Sciatic nerve (tissue), 2 donors: ENCODE data around the gene C1R. TPM values are rescaled to one million over a fixed set of nuclear protein-coding genes. Genes with fewer than 3 reads are reported as not detected.

Experiments used
- ATAC-seq: fragments of 200-7000 bp; cut with Tn5 transposase; one replicate; pipeline ENCODE4 v1.9.1; 2020; ENCODE audit warnings: mild to moderate bottlenecking, moderate library complexity
- DNase-seq: peaks from one replicate; pipeline ENCODE4 v3.0.0-alpha.2; 2020; ENCODE audit warnings: low spot score
- intact Hi-C: fragments of 100-400 bp; cut with DNase I; formaldehyde crosslinking; loops from one replicate; pipeline ENCODE4 v1.14.2; 2022
- total RNA-seq: library from RNA; stranded (reverse); fragmentation: NEBNext Ultra II Directional; extraction: Animal tissue kit (Norgen Biotek cat#: 25700); gene quantifications from one replicate; pipeline ENCODE4 v1.2.1, GENCODE V29; 2021
- donor health status: DM: no; HTN: no; CAD: no.
- donor health status: DM: no; HTN: no; CAD: no.

C1R gene
- total RNA-seq, 1 donor from 2014 or later = 628 TPM

DNA sequence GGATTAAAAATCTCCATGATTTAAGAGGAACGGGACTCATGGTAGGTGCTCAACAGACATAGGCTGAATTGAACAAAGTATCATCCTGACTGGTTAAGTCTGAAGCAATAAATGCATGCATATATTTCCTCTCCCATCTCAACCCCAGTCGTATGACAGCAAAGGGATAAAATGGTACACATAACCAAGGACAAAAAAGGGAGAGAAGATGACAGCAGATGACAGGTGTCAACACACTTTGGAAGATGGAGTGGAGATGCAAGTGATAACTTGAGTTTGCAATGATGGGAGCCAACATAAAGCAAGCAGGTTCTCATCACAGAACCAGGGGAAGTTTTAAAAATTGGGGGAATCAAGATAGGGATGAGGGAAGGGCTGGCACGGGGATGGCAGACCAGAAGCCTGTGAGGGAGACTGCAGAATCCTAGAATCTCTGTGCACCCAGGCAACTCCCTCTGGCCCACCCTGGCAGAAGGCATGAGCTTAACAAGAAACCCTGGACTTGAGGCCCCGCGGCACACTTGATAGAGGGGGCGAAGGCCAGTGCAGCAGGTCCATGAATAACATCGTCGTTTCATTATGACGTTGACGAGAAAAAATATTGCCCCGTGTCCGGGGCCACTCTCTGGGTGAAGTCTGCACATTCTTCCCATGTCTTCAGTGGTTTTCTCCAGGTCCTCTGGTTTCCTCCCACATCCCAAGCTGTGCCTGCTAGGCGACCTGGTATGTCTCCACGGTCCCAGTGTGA is 11.8 kb upstream of the C1R start:
- ATAC-seq = no peak
- intact Hi-C loops = no loop called here
- DNase-seq = peak; percentile 47

DNA sequence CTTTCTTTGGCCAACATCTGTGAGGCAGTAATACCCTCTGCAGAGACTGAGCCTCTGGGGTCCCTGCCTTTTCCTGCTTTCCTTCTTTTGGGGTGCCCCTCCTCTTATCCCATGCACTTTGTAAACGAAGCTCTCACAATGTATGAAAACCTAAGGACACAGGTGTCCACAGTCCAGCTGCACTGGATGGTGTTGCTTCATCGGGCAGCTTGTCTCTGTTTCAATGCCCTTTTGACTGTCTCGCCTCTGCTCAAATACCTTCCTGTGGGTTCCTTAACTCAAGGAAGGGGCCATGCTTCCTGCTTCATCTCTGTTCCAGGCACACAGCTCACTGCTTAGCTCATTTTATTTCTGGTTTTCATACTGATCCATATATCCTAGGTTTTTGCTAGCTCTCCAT is 10.3 kb upstream of the C1R start:
- intact Hi-C loops = no loop called here
- DNase-seq = peak; percentile 7
- ATAC-seq = no peak

DNA sequence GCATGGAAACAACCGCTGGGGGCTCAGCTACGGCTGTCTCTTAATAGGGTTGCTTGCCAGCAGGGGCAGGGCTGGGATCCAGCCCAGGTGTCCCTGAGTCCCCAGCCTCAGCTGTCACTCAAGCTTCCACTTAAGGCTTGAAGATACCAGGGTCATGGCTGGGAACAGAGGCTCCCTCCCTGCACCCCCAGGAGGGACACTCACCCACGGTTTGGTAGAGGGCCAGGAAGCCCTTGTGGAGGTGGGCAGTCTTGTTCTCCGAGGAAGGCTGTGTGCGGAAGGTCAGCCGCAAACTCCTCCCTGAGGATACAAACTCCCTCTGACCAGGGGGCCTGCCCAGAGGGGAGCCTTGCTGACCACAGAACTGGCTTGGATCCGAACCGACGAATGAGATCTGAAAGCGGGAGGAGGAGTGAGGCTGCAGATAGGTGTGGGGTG is 9.5 kb upstream of the C1R start:
- peak; percentile 60 for DNase-seq
- intact Hi-C loops = no loop called here
- peak; percentile 55 for ATAC-seq

DNA sequence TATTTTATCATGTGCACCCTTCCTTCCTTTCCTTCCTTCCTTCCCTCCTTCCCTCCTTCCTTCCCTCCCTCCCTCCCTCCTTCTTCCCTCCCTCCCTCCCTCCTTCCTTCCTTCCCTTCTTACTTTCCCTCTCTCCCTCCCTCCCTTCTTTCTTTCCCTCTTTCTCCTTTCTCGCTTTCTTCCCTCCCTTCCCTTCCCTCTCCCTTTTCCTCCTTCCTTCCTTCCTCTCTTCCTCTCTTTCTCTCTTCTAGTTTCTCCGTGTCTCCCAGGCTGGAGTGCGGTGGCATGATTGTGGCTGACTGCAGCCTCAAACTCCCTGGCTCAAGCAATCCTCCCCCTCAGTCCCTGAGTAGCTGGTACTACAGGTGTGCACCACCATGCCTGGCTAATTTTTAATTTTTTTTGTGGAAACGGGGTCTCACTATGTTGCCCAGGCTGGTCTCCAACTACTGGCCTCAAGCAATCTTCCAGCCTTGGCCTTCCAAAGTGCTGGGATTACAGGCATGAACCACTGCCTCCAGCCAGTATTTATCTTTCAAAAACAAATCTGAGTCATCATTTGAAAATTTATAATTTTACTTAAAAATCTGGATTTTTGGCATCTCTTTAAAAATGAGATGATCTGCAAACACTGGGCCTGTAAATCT is 8.9 kb upstream of the C1R start:
- ATAC-seq (peak; percentile 26), DNase-seq (peak; percentile 18)
- intact Hi-C loops = no loop called here

DNA sequence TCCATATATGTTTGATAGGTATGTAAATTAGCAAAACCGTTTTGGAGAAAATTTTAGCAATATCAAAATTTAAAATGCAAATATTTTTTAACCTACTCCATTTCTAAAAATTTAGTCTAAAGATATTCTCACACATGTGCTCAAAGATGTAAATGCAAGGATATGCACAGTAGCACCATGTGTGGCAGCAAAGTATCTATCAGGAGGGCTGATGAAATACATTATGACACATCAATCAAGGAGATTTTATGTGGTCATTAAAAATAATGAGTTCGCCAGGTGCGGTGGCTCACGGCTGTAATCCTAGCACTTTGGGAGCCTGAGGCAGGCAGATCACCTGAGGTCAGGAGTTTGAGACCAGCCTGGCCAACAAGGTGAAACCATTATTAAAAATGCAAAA is 8.0 kb upstream of the C1R start:
- intact Hi-C loops = no loop called here

DNA sequence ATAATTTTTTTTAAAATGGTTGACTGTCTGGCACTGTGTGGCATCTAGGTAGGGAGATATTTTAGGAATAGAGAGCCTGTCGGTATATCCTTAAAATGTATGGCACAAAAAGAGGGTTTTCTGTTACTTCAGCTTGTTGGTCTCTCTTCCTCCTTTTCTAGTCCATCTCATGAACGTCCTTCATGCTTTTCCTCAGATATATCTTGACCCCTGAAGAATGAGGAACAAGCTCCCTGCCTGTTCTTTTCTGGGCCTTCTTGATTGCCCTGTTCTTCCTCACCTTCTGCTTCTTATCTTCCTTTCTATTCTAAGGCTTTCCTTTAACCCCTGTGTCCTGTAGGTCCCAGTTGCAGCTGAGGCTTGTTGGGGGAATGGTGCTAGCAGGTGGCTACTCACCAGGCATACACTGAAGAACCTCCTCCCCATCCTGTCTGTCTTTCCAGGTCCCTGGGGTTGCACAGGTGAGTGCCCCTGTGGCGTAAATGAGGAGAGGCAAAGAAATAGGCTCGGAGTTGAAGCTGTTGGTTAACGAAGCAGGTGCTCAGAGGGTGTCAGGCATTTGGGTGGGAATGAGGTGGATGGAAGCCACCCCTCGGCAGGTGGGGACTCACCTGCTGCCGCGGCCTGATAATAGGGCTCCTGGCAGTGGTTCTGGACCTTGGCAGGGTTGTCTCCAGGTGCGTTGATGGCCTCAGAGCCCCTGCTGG is 7.2 kb upstream of the C1R start:
- intact Hi-C loops = no loop called here
- ATAC-seq = no peak
- DNase-seq = peak; percentile 46

More for the DNA sequence above, 8.0 kb upstream of the C1R start:
- peak; percentile 28 for DNase-seq
- no peak for ATAC-seq

DNA sequence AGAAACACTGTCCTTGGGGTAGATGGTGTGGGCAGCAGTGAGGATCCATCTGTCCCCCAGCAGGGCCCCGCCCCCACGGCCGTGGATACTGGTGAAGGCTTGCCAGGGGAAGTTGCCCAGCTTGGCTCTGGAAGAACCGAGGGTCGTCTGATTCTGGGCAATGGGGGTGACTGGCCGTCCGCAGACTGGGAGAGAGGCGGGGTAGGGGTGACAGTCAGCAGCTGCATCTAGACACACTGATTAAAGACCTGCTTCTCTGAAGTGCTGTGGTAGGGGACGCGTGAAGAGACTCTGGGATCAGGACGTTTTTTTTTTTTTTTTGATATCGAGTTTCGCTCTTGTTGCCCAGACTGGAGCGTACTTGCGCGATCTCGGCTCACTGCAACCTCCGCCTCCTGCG is 4.7 kb upstream of the C1R start:
- intact Hi-C loops = no loop called here
- ATAC-seq (no peak), DNase-seq (peak; percentile 61)

DNA sequence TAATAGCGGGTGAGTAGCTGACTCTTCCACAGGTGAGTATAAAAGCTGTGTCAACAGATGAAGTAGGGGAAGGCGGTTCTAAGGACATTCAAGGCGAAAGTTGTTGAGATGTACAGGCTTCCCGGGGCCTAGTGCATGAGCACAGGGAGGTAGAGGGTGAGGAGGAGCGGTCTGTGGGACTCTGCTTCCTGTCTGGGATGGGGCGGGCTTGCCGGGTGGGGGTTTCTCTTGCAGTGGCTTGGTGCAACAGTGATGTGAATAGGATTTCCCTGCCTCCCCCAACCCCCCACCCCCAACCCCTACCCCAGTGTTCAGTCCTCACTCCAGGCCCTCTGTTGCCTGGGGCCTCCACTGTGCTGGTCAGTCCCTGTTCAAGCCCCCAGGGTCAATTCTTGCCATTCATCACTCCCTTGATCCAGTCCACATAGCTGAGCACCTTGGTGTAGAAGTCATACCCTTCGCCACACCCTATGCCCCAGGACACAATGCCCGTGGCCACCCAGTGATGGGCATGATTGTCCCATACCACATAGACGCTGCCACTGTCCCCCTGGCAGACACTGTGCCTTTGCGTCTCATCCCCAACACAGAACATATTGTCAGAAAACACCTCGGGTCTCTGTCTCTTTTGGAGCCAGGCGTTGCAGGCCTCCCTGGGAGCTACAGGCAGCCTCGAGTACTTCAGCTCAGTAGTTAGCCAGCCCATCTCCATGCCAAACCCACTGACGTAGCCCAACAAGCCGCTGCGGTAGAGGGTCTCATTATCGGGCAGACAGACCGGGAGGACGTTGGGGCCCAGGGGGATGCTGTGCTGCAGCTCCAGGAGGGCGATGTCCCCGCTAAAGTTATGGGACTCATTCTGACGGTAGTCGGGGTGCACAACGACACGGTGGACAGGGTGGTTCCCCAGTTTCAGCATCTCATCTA is 4.0 kb upstream of the C1R start:
- intact Hi-C loops = no loop called here
- peak; percentile 55 for DNase-seq
- no peak for ATAC-seq

DNA sequence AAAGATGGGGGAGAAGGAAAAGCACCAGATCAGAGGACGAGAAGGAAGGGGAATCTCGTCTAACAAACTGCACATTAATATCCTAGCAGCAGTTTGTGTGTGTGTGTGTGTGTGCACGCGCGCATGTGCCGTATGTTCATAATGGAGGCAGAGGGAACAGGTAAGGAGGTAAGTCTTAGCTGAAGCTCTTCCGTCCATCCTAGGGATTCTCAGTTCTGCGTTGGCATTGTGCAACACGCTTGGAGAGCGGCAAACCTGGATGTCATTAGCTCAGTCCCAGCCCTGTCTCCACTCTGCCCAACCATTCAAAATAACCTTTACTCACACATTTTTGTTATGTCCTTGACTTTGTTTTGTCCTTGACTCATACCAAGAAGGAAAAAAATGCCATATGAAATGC is 1.6 kb upstream of the C1R start:
- DNase-seq (peak; percentile 62), ATAC-seq (peak; percentile 31)
- intact Hi-C loops = no loop called here

DNA sequence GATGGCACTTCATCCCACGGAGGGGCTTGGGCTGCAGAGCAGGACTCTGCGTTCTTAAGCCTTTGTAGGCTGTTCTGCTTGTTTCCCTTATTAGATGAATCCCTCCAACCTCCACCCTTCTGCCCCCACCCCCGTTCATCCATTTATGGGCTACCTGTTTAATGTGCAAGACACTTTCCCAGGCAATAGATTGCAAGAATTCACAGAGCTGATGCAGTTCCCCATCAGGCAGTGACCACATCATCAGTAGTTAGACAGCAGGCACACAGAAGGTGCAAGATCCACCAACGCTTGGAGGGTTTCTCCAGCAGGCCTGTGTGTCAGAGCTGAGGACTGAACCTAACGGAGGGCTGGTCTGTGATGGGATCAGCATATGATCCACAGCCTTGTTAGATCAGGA is 1.2 kb upstream of the C1R start:
- peak; percentile 48 for DNase-seq
- ATAC-seq = no peak
- intact Hi-C loops = no loop called here

DNA sequence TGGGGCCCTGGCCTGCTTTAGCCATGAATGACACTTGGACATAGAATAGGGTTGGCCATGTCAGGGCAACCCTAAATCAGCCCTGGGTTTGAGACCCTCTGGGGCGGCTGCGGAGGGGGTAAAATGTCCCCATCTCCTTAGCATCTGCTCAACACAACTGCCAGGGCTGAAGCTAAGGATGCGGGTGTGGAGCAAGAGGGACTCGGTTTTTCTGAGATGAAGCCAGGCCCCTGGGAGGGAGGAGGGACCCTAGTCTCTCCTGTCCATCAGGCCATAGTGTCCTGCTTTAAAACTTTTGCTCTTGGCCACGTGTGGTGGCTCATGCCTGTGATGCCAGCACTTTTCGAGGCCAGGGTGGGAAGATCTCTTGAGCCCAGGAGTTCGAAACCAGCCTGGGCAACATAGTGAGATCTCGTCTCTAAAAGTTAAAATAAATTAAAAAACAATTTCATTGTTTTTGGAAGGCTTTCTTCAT is 778 bp upstream of the C1R start:
- ATAC-seq (no peak), DNase-seq (peak; percentile 58)
- intact Hi-C loops = no loop called here

DNA sequence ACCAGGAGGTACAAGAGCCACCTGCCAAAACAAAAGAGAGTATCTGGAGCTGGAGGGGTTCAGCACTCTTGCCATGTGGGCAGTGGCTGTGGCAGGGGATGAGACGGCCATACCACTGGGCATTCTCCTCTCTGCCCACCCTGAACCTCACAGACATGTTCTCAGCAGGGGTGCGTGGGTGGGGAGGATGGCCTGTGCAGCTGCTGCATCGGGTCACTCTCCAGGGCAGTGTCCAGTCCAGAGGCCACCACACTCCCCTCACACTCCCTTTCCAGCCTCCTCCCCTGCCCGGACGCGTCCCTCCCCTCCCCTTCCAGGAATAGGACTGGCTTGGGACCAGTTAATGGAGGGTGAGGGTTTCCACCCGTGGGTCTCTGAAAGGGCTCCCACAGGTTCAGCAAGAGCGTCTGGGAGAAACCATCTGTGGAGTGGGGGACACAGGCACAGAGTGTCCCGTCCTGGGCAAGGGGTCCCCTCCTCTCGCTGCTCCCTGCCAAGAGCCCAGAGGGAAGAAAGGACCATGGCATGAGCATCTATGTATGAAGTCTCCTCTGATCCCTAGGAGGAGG is 501 bp downstream of the C1R start:
- intact Hi-C loops = no loop called here
- DNase-seq (peak; percentile 74), ATAC-seq (peak; percentile 78)

DNA sequence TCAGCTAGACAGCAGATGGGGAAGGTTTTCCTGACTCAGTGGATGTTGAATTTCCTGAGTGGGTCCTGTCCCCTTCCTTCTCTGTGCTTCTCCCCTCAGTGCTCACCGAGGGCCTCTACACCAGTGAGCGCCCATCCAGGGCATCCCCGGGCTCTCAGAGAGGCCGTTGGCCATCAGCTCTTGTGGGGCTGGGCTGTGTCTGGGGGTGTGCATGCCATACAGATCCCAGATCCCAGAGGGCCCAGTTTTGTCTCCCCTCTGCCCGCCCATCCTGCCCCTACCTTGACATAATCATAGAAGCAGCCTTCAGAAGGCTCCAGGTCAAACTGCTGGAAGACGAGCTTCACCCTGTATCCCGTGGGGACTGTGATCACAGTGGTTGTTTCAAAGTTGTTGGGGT is 1.1 kb downstream of the C1R start:
- ATAC-seq = peak; percentile 2
- intact Hi-C loops = no loop called here
- DNase-seq = peak; percentile 44

DNA sequence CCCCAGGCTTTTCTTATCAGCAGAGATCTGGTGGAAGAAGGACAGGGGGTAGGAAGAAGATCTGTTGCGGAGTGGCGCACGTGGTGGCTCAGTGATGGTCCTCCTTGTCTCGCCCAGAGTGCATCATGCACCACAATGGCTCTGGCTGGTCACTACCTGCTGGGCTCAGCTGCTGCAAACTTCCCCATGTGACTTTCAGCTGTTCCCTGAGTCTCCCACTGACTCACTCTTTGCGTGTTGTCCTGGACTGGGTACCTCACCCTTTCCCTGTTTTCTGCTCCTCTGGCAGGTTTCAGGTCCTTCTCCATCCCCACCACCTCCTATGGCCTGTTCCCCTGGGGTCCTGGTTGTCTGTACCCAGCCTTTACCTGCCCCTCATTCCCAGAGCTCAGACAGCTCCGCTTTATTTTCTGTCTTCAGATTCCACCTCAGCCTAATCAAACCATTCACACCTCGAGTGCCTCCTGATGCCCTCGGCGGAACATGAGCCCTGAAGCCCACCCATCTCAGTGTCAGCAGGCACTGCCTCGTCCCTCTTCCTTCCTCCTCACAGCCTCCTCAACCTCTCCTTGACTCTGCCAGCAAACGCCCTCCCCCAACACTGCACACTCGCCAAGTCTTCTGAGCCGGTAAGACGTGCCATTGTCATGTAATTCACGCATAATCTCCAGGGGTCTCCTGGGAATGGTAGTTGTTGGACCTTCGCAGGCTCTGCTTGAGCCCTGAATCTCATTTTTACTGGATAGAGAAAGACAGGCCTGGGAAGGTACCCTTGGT is 1.8 kb downstream of the C1R start:
- intact Hi-C loops = no loop called here
- no peak for ATAC-seq
- peak; percentile 59 for DNase-seq

DNA sequence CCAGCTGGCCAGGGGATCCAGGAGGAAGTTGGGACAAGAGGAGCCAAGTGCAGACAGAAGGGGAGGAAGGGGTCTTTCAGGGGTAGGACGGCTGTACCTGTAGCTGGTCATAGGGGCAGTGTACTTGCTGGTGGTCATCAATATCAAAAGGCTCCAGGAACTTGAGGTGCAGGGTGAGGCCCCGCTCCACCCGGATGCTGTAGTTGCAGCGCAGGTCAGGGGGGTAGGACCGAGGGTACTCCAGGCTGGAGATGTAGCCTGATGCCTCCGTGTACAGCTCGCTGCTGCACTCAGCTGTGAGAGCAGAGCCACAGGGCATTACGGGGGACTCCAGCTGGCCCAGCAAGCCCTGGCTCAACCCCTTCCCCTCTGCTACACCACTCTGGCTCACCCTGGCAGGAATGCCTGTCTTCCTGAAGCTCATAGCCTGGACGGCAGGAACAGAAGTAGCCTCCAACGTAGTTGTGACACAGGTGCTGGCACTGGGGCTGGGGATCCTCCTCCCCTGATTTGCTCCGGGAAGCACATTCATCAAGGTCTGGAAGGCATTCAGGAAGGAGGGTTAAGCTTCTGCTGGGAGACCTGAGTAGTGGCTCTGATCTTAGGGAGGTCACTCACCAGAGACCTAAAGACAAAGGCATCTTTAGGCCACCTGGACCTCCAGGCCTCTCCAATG is 2.9 kb downstream of the C1R start:
- intact Hi-C loops = no loop called here

DNA sequence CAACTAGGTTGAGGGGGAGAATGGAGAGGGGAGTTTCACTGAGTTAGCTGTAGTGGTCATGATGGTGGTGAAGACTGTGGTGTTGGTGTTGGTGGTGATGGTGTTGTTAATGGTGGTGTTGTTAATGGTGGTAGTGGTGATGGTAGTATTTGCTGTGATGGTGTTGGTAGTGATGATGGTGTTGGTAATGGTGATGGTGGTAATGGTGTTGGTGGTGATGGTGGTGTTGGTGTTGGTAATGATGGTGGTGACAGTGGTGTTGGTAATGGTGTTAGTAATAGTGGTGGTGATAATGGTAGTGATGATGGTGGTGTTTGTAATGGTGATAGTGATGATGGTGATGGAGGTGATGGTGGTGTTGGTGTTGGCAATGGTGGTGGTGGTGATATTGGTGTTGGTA is 9.1 kb downstream of the C1R start:
- DNase-seq = no peak
- intact Hi-C loops = no loop called here
- no peak for ATAC-seq

More for the DNA sequence above, 2.9 kb downstream of the C1R start:
- DNase-seq (no peak), ATAC-seq (no peak)

DNA sequence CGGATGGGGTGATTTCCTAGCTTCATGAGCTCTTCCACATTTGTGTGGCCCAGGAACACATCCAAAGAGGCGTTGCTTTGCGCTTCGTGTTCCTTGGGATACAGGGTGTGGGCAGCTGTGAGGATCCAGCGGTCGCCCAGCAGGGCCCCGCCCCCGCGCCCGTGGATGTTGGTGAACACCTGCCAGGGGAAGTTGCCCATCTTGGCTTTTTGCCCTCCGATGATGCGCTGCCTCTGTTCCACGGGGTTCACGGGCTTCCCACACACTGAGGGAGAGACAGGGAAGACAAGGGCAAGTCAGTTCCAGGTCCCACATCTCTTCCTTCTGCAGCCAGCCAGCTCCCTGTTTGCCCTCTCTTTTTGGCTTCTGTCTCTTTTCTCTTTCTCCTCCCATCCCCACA is 11.2 kb downstream of the C1R start:
- DNase-seq (no peak), ATAC-seq (no peak)
- intact Hi-C loops = no loop called here

DNA sequence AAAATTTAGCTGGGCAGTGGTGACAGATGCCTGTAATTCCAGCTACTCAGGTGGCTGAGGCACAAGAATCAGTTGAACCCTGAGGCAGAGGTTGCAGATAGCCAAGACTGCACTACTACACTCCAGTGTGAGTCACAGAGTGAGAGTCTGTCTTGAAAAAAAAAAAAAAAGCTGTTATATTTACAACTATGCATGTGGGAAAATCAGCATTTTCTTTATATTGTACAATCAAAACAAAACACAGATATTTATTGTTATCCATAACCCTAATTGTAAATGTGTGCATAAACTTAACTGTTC is 12.5 kb downstream of the C1R start:
- intact Hi-C loops = no loop called here
- DNase-seq = no peak
- ATAC-seq = peak; percentile 56
